ENCODE data around the gene EML6.

Gene EML6

GRCh38 chr2:54708584-54709335 lies 14.7 kb upstream of the EML6 start:
- no peak for DNase-seq

DNA sequence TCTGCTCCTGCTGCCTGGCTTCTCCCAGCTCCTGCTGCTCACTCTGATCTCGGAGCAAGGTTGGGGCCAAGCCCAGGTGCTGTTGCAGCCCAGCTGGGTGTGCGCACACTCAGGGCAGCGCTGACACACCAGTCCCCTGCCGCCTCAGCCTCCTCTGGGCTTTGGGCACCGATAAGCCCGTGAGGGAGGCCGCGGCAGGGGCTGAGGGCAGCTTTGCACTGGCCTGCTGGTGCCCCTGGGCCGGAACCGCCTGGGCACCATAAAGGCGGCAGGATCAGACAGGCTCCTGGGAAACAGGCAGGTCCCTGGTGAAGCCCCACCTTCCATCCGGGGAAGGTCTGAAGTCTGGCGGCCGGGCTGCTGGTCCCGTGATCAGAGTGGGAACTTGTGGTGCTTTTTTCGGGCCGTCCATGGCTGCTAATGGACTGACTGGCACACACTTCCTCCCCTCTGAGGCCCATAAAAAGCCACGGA lies 14.1 kb upstream of the EML6 start:
- no peak for DNase-seq

GRCh38 chr2:54710216-54710615 lies 13.2 kb upstream of the EML6 start:
- no peak for DNase-seq

- DNase-seq, result no peak
These were observed 10.9 kb upstream of the EML6 start for GRCh38 chr2:54712516-54712915.

DNA sequence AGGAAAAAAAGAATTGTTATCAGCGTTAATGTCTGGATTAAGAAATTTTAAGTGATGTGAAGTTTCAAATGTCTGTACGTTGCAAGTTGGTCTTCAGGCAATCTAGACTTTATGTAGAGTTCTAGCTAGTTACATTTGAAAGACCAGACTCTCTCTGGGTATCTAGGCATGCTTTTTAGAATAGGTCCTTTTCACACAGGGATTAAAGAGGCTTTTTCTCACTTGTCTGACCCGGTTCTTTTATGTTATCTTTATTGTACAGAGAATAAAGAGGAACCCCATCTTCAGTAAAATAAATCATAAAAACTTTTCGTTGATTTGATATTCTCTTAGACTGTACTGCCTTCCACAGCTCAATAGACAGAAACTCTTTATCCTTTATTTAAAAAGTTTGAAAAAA lies 8.5 kb upstream of the EML6 start:
- DNase-seq, result no peak

DNA sequence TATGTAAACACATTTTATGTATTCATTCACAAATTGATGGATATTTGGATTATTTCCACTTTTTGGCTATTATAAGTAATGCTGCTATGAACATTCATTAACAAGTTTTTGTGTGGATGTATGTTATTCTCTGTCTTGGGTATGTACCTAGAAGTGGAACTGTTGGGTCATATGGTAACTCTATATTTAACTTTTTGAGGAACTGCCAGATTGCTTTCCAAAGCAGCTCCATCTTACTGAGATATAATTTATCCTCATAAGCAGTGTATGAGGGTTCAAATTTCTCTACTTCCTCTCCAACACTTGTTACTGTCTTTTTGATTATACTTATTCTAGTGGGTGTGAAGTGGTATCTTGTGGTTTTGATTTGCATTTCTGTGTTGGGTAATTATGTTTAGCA lies 7.1 kb upstream of the EML6 start:
- no peak for DNase-seq

DNA sequence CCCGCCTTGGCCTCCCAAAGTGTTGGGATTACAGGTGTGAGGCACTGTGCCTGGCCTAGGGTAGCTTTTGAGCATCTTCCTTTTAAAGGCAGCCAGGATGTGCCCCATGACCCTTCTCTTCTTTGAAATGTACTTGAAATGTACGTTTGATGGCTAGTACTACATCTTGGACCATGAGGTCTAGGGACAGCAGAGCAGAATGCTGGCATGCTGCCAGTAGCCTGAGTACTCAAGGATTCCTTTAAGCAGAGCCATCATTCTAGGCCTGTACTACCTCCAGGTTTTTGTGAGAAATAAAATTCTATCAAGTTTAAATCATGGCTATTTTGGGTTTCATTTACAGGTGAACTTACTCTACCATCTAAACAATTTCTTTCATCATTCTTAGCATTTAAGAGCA lies 2.9 kb upstream of the EML6 start:
- DNase-seq, result no peak

DNA sequence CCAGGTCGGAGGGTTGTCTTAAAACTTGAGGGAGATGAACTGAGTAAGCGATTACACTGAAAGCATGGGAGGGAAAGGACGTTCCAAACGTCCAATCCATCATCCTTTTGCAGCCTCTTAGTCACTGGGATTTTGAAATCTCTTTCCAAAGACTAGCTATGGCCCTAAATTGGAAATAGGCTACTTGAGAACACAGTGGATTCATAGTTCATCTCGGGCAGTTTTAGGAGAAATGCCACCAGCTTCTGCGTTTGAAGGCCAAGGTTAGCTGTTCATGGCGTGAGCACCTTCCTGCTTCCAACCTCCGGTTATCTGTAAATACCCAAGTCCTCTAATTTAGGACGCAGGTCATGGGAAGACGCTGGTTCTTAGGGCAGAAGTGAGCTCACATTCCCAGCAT lies 821 bp upstream of the EML6 start:
- no peak for DNase-seq

GRCh38 chr2:54723996-54724559 lies 616 bp downstream of the EML6 start:
- DNase-seq, result no peak

GRCh38 chr2:54724560-54725342 lies 1.3 kb downstream of the EML6 start:
- peak; percentile 35 for DNase-seq

DNA sequence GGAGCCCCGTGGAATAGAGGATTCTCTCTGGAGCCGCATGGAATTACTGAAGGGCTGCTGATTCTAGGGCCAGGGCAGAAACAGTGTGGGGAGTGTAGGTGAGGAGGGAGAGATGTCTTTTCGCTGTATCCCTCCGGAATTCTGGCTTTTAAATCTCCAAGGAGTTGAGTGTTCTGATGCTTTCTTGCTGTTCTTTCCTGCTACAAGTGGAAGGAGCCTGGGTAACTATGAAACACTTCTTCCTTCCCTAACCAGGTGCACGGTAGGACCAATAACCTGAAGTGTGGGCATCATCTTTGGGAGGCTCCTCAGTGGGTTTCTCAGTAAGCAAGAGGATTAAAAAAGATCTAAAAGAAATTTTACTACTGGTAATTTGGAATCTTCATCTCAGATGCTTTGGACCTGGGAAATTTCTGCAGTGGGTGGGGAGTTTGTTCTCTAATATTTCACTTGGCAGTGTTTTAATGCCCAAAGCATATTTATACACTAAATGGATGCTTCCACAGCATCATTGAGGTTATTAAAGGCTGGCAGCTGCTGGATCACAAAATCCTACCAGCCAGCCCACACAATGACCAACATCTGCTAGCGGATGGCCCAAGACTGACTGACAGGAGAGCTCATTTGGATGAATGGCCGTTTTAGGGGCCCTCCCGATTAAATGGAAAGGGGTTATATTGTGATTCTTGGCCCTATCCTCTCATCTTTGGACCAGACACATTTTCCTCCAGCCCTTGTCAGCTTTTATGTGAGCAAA lies 2.1 kb downstream of the EML6 start:
- DNase-seq, result no peak

DNA sequence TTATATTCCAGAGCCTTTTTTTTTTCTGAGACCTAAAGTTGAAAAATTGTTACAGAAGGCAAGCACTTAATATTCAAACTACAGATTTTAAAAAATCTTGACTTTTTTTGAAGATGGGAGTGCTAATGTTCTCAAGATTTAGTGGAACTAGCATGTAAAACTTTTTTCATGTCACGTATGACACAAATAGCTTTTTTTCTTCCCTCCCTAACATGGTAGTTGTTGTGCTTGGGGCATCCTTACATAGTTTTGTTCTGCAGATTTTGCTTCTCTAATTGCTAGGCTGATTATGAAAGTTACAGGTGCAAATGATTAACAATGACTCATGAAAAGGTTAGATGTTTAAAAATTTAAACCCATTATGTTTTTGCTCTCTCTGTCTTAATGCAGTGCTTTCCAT lies 3.0 kb downstream of the EML6 start:
- no peak for DNase-seq

- DNase-seq, result no peak
These were observed 3.5 kb downstream of the EML6 start for GRCh38 chr2:54726940-54727339.

GRCh38 chr2:54728669-54729120 lies 5.2 kb downstream of the EML6 start:
- no peak for DNase-seq

DNA sequence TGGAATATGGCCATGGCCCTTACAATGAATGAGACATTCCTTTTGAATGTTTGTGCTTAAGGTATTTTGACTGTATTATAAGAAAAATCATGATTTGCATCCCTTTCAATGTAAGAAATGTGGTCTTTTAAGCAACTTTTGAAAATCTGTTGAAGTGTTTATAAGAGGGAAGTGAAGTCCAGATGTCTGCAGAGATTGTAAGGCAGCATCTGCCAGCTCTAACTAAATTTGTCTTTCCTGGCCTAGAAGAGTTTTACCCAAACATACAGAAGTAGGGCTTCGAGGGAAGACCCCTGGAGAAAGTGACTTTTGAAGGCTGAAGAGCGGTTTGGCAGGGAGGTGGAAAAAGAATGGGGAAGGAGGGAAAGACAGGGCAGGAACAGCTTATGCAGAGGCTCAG lies 12.2 kb downstream of the EML6 start:
- DNase-seq, result no peak

DNA sequence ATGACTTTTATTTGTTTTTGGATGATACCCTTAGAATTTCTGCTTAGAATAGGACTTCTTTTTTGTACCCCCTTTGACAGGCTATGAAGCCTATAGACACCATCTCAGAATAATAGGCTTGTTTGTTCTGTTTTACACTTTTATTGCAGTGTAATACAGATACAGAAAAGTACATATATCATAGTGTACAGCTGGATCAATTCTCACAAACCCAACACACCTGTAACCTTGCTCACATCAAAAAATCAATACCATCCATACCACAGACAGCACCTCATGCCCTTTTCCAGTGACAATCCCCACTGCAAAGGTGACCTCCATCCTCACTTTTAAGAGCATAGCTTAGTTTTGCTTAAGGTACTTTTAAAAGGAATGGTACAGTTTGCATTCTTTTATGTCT lies 14.8 kb downstream of the EML6 start:
- DNase-seq, result no peak

DNA sequence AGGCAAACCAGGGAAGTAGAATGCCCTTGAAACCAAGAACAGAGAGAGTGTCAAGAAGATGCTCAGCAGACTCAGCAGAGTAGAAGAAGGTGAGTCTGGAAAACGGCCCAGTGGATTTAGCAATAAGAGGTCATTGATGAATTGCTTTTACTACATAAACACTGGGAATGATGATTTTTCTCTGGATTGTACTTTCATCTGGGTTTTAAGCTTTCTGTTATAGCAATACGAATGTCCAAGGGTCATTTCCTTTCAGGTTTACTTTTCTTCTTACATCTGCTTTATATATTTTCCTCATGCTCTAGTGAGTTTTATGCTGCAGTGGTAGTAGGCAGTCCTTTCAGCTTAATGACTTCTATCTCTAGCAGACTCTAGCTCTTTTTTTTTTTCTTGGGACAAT lies 16.9 kb downstream of the EML6 start:
- no peak for DNase-seq

DNA sequence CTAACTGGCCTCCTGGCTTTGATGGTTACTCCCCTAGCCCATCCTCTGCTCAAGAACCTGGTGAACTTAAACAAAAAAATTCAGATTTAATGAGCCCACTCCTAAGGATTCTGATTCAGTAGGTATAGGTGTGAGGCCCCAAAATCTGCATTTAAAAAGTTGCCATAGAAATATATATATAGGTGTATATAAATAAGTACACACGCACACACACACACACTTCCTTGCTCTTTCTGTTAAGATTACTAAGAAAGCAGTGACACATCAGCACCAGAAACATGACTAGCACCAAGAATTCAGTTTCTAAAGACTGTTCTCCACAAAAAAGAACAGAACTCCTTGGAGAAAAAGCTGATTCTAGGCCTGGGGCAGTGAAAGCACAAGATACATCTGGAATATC lies 17.8 kb downstream of the EML6 start:
- no peak for DNase-seq

GRCh38 chr2:54750040-54750439 lies 26.6 kb downstream of the EML6 start:
- DNase-seq, result no peak

DNA sequence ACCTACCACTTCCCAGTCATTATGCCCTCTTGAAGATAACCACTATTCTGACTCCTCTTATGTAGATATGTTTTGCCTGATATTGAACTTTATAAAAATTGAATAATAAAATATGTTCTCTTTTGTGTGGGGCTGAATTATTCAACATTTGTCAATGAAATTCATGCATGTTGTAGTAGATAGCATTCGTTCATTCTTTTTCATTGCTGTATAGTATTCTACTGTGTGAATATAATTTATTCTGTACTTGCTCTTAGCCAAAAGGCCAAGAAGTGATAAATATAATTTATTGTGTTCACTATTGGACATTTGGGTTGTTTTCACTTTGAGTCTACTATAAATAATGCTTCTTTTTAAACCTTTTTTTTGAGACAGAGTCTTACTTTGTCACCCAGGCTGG lies 29.0 kb downstream of the EML6 start:
- no peak for DNase-seq

GRCh38 chr2:54755641-54756326 lies 32.3 kb downstream of the EML6 start:
- no peak for DNase-seq

DNA sequence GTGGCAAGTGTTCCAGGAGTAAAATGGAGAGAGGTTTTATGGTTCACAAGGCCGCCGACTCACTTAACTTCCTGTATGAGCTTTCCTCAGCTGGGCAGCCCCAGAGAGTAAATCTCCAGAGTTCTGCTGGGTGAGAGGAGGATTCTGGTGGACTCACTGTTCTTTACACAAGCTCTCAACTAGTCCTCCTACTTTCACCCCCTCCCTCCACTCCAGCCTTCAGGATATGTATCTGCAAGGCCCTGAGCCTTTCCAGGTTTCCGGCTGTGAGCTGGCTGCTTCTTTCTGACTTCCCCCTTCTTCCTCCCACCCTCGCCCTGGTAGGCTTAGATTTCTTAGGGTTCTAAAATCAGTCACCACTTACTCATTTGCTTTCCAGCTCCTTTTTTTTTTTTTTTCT lies 34.0 kb downstream of the EML6 start:
- DNase-seq, result no peak

GRCh38 chr2:54758951-54759350 lies 35.5 kb downstream of the EML6 start:
- no peak for DNase-seq

All from CD4-positive, alpha-beta T cell treated with Interleukin-12 subunit alpha and Interleukin-12 subunit beta, for 1 hour (primary cell).